LNCAP (cell line): ENCODE measurements around the gene JMJD7.
A peak's percentile ranks its signal among the peaks of the same experiment; 100 is the strongest.

Source experiments
- CTCF ChIP-seq: fragments of 450-650 bp; IDR thresholded peaks from 2 replicates; pipeline ENCODE4 v1.5.1; 2017; ENCODE audit warnings: mild to moderate bottlenecking

The JMJD7 gene

DNA sequence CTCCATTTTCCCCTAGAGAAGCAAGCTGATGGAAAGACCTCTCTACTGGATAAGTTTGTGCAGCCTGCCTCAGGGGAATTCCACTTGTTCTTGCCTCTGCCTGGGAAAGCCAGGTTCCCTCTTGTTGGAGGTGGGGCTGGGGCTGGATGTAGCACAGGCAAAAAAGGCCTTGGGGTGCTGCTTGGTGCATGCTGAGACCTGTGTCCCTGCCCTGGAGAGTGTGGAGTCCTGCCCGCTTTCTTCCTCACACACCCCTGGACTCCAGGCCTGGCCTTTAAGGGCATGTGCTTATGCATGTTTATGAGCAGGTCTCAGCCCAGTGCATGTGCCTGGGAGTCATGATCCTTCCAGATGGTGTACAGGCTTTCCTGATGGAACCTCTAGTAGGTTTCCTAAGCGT lies 23.5 kb upstream of the JMJD7 start:
- no peak for TF ChIP-seq CTCF

DNA sequence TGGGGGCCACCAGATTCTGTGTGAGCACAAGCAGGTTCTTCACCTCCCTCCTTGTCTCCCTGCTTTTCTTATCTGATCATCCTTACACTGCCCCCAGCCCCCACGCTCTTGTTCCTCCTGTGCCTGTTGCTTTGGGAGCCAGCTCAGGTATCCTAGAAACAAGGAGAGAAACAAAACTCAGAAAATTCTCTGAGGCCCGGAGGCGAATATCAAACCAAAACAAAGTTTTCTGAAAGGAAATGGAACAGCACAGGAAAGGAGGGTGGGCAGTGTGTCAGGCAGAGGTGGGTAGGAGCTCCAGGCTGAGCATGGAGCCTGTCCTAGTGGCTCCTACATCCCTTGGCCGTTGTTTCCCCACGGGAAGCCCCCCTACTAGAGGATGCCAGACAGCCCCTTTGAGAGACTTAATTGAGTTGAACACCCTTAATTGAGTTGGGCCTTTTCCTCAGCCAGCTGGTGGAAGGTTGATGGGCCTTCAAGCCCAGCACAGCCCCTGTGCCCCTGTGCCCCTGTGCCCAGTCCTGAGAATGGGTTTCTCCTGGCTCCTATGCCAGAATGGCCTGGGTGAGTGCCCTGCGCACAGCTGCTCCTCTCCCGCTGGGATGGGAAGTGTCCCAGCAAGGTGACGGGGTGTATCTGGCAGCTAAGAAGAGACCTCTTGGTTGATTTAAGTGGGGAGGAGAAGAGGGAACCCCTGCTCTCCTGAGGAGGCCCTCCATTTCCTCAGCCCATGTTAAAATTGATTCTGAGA lies 22.8 kb upstream of the JMJD7 start:
- TF ChIP-seq CTCF, result no peak

GRCh38 chr15:41805711-41806110 lies 22.2 kb upstream of the JMJD7 start:
- TF ChIP-seq CTCF, result no peak

DNA sequence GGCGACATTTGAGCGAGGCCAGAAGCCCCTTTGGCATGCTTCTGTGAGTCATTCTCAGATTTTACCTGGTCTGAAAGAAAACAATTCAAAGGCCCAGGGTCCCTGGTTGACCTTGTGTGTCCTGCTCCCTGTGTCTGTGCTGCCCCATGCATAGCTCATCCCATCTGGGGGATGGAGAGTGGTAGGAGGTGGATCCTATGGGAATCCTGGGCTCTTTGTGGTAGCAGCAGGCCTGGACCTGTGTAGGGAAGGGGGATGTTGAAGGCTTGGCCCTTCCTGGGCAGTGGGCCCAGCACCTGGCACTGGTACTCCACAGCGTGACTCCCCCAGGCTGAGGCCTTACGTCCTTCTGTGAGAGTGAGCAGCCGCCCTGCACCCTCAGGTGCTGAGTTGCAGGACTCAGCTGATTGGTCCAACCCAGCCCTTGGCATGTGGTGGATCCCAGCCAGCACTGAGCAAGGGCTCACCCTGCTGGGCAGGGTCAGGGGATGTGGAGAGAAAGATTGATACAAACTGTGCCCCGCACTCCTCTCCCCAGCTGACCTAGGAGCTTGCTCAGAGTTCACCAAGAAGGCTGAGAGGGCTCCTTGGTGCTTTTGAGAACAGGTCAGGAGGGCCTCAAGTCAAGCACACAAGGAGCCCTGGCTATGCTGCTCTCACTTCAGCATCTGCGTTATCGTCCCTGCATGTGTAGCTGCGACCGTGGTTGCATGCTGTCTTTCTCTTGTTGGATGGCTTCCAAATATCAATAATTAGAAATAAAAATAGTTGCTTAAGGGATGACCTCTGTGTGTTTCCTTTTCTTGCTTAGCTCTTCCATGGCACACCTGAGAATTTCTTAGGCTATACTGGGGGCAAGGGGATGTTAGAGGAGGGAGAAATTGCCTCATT lies 21.4 kb upstream of the JMJD7 start:
- TF ChIP-seq CTCF, result 0 out of 2 replicates have a peak, but pooled peaks have one; percentile 19

- TF ChIP-seq CTCF, result no peak
Observed at GRCh38 chr15:41809121-41809520, 18.8 kb upstream of the JMJD7 start.

DNA sequence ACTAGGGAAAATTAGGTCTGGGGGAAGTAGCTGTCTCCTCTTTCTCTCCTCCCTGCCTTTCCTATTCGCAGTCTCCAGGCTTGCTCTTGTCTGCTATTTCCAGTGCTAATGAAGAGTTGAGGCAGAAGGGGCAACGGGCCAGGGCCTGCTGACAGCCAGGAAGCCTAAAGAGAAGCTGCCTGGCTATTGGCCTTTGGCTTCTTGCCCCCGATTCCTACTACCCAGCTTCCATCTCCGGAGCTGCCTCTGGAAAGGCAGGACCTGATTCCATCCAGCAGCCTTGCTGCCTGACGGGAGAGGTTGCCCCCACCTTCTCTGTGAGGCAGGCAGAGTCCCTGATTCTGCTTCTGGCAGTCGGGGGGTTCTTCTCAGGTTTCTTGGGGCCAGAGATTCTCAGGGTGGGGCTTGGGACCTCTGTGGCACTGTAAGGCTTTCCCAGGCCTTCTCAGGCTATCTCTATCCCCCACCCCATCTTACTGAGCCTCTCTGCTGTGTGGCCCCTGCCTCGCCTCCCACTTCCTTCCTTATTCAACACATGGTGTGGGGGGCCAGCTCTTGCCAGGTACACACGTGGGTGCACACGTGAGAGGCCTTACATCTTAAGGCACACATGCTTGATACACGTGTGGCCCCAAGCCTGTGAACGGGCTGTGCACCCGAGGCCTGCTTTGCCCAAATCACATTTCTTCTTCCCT lies 18.2 kb upstream of the JMJD7 start:
- TF ChIP-seq CTCF, result no peak

DNA sequence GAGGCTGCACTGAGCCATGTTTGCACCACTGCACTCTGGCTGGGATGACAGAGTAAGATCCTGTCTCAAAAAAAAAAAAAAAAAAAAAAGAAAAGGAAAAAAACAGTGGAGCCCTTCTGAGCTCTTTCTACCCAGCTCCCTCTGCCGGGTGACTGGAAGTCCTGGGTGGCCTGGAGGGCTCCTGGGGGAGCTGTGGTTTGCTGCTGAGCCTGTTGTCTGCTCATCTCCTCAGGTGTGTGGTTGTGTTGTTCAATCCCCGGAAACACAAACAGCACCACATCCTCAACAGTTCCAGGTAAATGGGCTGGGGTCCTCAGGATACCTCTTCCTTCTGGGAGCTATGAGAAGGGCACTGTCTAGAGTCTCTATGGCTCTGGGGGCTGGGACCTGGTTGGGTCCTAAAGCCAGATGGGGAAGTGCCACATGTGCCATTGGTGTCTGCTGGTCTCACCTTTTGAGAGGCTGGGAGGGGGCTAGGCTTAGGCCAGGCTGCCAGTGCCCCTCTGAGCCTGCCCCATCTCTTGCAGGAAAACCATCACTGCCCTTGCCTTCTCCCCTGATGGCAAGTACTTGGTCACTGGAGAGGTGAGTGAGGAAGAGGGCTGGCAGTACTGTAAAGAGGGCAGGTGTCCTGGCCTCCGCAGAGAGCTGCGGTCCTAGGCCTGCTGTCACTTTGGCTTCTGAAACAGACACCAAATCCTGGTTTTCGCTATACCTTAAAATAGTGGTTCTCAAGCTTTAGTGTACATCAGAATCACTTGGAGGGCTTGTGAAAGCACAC lies 17.1 kb upstream of the JMJD7 start:
- TF ChIP-seq CTCF, result no peak
